Astrocyte of the spinal cord (primary cell): ENCODE results near the gene CCDC92B.

ENCODE experiments used
- DNase-seq: peaks from one replicate; pipeline ENCODE4 v3.0.0; 2011; ENCODE audit warnings: low read depth, low spot score
- H3K4me3 ChIP-seq: 2 replicates; pipeline ENCODE4 v1.5.1; 2011; ENCODE audit warnings: low read depth, mild to moderate bottlenecking, low read length, moderate library complexity
- in situ Hi-C: cut with HindIII; loops from 2 replicates; pipeline ENCODE4 v1.10.0; 2017; ENCODE audit warnings: low sequenced_read_pairs
- TF ChIP-seq, protein P1 (sequence below): IDR thresholded peaks from 2 replicates; pipeline ENCODE4 v1.5.1; 2012; ENCODE audit warnings: low read depth, mild to moderate bottlenecking, low read length, inconsistent platforms

CCDC92B gene

GRCh38 chr17:2704890-2705248 is 44.6 kb downstream of the CCDC92B start:
- no peak for DNase-seq
- in situ Hi-C loops: no loop called here
- no peak overlapping the region for H3K4me3 ChIP-seq
- TF ChIP-seq, protein P1, sequence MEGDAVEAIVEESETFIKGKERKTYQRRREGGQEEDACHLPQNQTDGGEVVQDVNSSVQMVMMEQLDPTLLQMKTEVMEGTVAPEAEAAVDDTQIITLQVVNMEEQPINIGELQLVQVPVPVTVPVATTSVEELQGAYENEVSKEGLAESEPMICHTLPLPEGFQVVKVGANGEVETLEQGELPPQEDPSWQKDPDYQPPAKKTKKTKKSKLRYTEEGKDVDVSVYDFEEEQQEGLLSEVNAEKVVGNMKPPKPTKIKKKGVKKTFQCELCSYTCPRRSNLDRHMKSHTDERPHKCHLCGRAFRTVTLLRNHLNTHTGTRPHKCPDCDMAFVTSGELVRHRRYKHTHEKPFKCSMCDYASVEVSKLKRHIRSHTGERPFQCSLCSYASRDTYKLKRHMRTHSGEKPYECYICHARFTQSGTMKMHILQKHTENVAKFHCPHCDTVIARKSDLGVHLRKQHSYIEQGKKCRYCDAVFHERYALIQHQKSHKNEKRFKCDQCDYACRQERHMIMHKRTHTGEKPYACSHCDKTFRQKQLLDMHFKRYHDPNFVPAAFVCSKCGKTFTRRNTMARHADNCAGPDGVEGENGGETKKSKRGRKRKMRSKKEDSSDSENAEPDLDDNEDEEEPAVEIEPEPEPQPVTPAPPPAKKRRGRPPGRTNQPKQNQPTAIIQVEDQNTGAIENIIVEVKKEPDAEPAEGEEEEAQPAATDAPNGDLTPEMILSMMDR: no peak

GRCh38 chr17:2704031-2704889 is 45.2 kb downstream of the CCDC92B start:
- no peak for DNase-seq
- in situ Hi-C loops: no loop called here
- TF ChIP-seq, protein P1: no peak
- no peak overlapping the region for H3K4me3 ChIP-seq

GRCh38 chr17:2703606-2704005 is 45.8 kb downstream of the CCDC92B start:
- TF ChIP-seq, protein P1: no peak
- in situ Hi-C loops: no loop called here
- no peak overlapping the region for H3K4me3 ChIP-seq
- no peak for DNase-seq

DNA sequence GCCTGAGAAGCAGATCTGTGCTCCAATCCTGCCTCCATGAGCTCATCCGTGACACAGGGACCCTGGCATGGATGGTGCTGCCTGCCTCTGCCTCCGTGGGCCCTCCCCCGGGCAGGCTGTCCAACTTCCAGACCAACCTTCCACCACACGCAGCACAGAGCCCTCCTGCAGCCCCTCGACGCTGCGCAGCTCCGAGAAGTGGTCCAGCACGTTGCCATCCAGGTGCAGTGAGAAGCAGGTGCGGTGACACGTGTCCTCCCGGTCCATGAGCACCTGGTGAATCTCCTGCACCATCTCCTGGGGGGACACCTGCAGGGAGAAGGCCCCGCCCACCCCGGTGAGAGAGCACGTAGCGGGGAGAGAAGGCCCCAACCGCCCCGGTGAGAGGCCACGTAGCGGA is 46.3 kb downstream of the CCDC92B start:
- in situ Hi-C loops: no loop called here
- no peak for DNase-seq
- no peak overlapping the region for H3K4me3 ChIP-seq
- TF ChIP-seq, protein P1: no peak

DNA sequence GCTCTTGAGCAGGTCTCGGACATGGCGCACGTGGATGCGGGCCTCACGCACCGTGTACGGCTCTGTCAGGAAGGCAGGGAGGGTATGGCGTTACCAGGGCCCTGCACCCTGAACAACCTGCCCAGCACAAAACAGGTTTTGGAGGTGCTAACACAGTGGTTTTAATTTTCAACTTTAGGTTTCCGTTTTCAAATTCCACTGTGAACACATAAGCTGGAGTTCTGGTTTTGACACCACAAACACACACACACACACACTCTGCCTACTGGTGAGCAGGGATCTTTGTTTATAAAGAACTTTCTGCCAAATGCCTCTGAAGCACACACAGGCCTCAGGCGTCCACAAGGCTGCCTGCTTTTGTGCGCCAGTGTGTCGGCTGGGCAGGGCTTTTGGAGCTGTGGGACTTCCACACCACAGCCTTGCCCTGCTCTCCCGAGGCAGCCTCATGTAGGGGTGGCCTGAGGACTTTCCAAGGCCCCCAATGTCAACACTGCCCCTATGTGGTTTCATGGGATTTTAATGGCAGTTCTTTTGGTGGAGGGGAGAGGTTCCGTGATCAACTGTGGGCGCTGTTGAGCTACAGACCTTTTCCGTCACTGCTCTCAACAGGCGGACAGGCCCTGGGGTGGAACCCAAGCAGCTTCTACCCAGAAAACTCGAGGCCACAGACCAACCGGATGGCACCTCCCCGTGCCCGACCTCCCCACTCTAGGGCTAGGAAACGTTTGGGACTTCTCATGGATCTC is 47.3 kb downstream of the CCDC92B start:
- in situ Hi-C loops: no loop called here
- no peak for DNase-seq
- TF ChIP-seq, protein P1: no peak
- no peak overlapping the region for H3K4me3 ChIP-seq

DNA sequence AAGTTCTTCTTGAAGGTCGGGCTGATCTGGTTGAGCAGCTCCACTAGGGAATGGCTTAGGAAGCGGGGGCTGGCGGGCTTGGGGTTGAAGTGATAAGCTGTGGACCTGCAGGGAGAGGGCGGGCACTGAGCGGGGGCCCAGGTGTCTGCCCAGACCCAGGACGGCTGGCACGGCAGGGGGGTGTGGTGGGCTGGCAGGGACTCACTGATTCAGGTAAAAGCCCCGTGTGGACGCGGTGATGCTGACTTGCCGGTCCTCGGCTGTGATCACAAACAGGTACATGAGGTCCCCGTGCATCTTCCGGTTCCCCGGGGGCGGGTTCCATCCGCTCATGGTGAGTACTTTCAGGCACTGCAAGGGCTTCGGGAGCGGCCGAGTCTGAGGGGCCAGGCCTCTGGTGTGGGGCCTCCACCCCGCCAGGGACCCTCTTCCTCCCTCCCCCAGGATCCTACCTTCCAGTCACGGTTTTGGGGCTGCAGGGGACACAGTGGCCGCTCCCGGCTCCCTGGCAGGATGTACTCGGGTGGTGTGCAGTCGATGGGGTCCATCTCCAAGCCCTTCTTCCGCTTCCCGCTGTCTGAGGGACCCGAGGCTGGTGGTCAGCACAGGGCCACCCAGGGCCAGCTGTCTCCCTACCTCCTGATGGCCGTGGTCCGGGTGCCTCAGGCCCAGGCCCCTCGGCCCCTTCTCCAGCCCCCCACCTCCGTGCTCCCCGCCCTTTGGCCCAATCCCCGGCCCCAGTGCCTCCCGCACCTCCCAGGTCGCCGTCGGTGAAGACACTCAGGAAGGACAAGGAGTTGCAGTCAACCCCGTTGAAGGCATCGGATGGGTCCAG is 48.1 kb downstream of the CCDC92B start:
- no peak for DNase-seq
- TF ChIP-seq, protein P1: no peak
- in situ Hi-C loops: no loop called here
- no peak overlapping the region for H3K4me3 ChIP-seq
